ENCODE results near the gene SLC16A13.

GRCh38 chr17:7017827-7018200 lies 18.0 kb upstream of the SLC16A13 start:
- no peak for TF ChIP-seq CTCF (IDR thresholded peaks at IDR 0.05 in 2 of 3, conservative IDR thresholded peaks at IDR 0.05 in 1 of 3; ENCODE audit: control insufficient read depth in 2 of 3, extremely low read depth in 1 of 3, insufficient read depth in 1 of 3, low read depth in 3 of 3, low read length in 3 of 3)
- TF ChIP-seq CHD2 (IDR thresholded peaks at IDR 0.05; ENCODE audit: borderline replicate concordance, low read depth, low read length) = no peak
- TF ChIP-seq CREM (IDR thresholded peaks at IDR 0.05; ENCODE audit: low read depth) = no peak
- TF ChIP-seq POLR2A (IDR thresholded peaks at IDR 0.05; ENCODE audit: low read depth, low read length) = peak; percentile 36; the same call in 1 of the 2 replicates
- TF ChIP-seq YY1 (IDR thresholded peaks at IDR 0.05; ENCODE audit: low read depth, low read length) = no peak
- no peak for TF ChIP-seq ZBED1 (IDR thresholded peaks at IDR 0.05; ENCODE audit: borderline replicate concordance)

All from GM12878 (cell line).